GM21367 (cell line): Measurements from ENCODE around the gene OASL.
A peak's percentile ranks its signal among the peaks of the same experiment; 100 is the strongest.
"Not testable (repeated sequence)": the region's sequence is repeated elsewhere in the genome, so short reads cannot be mapped to it uniquely, and the experiment has no call there.

Experiments used
- ATAC-seq: cut with Tn5 transposase; IDR thresholded peaks from one replicate; pipeline ENCODE4 v1.9.1; 2021; ENCODE audit not compliant: unreplicated experiment

The OASL gene

GRCh38 chr12:121038861-121039668, at the start of gene OASL:
Gene OASL, minus strand, starts transcription at chr12:121039246. Its CDS starts 275 bp downstream, at chr12:121038971.
- ATAC-seq, result peak; percentile 72

- no peak for ATAC-seq
Measured at GRCh38 chr12:121088195-121088585, 49.1 kb upstream of the OASL start.

- ATAC-seq, result no peak
Measured at GRCh38 chr12:121087467-121088194, 48.6 kb upstream of the OASL start.

GRCh38 chr12:121086781-121087295, 47.8 kb upstream of the OASL start:
- ATAC-seq, result no peak

- no peak for ATAC-seq
Measured at GRCh38 chr12:121085506-121086353, 46.7 kb upstream of the OASL start.

GRCh38 chr12:121085069-121085468, 46.0 kb upstream of the OASL start:
- no peak for ATAC-seq

GRCh38 chr12:121084229-121084628, 45.2 kb upstream of the OASL start:
- no peak for ATAC-seq

- ATAC-seq, result no peak
Measured at GRCh38 chr12:121080909-121081308, 41.9 kb upstream of the OASL start.

- no peak for ATAC-seq
Measured at GRCh38 chr12:121079736-121080272, 40.8 kb upstream of the OASL start.

GRCh38 chr12:121077440-121077839, 38.4 kb upstream of the OASL start:
- ATAC-seq, result not testable (repeated sequence)

- ATAC-seq, result not testable (repeated sequence)
Measured at GRCh38 chr12:121075911-121076310, 36.9 kb upstream of the OASL start.

- no peak for ATAC-seq
Measured at GRCh38 chr12:121072147-121072546, 33.1 kb upstream of the OASL start.

- no peak for ATAC-seq
Measured at GRCh38 chr12:121069206-121069605, 30.2 kb upstream of the OASL start.

- ATAC-seq, result no peak
Measured at GRCh38 chr12:121065345-121065744, 26.3 kb upstream of the OASL start.

- ATAC-seq, result not testable (repeated sequence)
Measured at GRCh38 chr12:121064586-121064985, 25.5 kb upstream of the OASL start.

GRCh38 chr12:121064116-121064515, 25.1 kb upstream of the OASL start:
- ATAC-seq, result no peak

GRCh38 chr12:121062391-121063045, 23.5 kb upstream of the OASL start:
- no peak for ATAC-seq

- ATAC-seq, result no peak
Measured at GRCh38 chr12:121061831-121062230, 22.8 kb upstream of the OASL start.

GRCh38 chr12:121060149-121061001, 21.3 kb upstream of the OASL start:
- ATAC-seq, result peak; percentile 70
